ENCODE measurements around the gene DNAJC6.

DNA sequence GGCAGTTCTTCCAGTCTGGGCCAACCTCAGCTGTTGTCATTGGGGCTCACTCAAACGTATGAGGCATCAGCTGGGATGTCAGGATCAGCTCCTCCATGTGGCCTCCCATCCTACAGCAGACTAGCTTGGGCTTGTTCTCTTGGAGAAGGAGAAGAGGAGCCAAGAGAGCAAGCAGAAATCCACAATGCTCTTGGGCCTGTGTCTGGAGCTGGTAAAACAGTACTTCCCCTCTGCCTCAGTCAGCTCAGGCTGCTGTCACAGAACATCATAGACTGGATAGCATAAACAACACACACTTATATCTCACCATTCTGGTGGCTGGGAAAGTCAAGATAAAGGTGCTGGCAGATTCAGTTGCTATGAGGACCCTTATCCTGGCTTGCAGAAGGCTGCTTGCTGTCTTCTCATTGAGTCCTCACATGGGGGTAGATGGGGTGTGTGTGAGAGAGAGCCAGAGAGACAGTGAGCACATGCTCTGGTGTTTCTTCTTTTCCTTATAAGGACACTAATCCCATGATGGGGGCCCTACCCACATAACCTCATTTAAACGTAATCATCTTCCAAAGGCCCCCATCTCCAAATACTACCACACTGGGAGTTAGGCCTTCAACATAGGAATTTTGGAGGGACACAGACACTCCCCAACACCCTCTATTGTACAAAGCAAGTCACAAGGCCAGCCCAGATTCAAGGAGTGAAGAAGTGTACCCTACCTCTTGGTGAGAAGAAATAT, 16.3 kb upstream of the DNAJC6 start:
- TF ChIP-seq EZH2phosphoT487 (IDR thresholded peaks at IDR 0.05) (no peak), EZH2 (IDR thresholded peaks at IDR 0.05) (no peak)
- TF ChIP-seq, protein P1, sequence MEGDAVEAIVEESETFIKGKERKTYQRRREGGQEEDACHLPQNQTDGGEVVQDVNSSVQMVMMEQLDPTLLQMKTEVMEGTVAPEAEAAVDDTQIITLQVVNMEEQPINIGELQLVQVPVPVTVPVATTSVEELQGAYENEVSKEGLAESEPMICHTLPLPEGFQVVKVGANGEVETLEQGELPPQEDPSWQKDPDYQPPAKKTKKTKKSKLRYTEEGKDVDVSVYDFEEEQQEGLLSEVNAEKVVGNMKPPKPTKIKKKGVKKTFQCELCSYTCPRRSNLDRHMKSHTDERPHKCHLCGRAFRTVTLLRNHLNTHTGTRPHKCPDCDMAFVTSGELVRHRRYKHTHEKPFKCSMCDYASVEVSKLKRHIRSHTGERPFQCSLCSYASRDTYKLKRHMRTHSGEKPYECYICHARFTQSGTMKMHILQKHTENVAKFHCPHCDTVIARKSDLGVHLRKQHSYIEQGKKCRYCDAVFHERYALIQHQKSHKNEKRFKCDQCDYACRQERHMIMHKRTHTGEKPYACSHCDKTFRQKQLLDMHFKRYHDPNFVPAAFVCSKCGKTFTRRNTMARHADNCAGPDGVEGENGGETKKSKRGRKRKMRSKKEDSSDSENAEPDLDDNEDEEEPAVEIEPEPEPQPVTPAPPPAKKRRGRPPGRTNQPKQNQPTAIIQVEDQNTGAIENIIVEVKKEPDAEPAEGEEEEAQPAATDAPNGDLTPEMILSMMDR (IDR thresholded peaks at IDR 0.05), result no peak

All from neural progenitor cell (in vitro differentiated cells).